Measurements from ENCODE around the gene LRIG1. TPM values are rescaled to one million over a fixed set of nuclear protein-coding genes. Genes with fewer than 3 reads are reported as not detected.

The LRIG1 gene
- total RNA-seq, 1 donor from 2014 or later = 30.2 TPM

GRCh38 chr3:66396161-66396760, 104.6 kb downstream of the LRIG1 start:
- H3K36me3 Mint-ChIP-seq (ENCODE audit: unreplicated experiment) = peaks cover 13% of the 10 kb centered on the region
- H3K9me3 Mint-ChIP-seq (ENCODE audit: unreplicated experiment) = peaks cover 9% of the 10 kb centered on the region
- peaks cover 24% of the 10 kb centered on the region for H3K4me1 Mint-ChIP-seq (ENCODE audit: low read depth, unreplicated experiment)
- TF ChIP-seq CTCF (IDR thresholded peaks at IDR 0.05; ENCODE audit: partially characterized antibody, unreplicated experiment) = no peak
- H3K4me3 Mint-ChIP-seq (ENCODE audit: unreplicated experiment) = no peak overlapping the region
- peaks cover 10% of the 10 kb centered on the region for H3K27me3 Mint-ChIP-seq (ENCODE audit: unreplicated experiment)
- no peak for DNase-seq
- peak overlapping the region; percentile 17 for H3K27ac Mint-ChIP-seq (ENCODE audit: unreplicated experiment)

- Mint-ChIP-seq H3K4me3 (ENCODE audit: unreplicated experiment) (no peak overlapping the region), H3K9me3 (ENCODE audit: unreplicated experiment) (peaks cover 6% of the 10 kb centered on the region), H3K27me3 (ENCODE audit: unreplicated experiment) (peaks cover 8% of the 10 kb centered on the region), H3K4me1 (ENCODE audit: low read depth, unreplicated experiment) (peaks cover 19% of the 10 kb centered on the region), H3K36me3 (ENCODE audit: unreplicated experiment) (peaks cover 13% of the 10 kb centered on the region), H3K27ac (ENCODE audit: unreplicated experiment) (no peak overlapping the region)
- TF ChIP-seq CTCF (IDR thresholded peaks at IDR 0.05; ENCODE audit: partially characterized antibody, unreplicated experiment) = no peak
- no peak for DNase-seq
Measured at GRCh38 chr3:66395635-66396034, 105.2 kb downstream of the LRIG1 start.

- no peak for DNase-seq
- Mint-ChIP-seq H3K9me3 (ENCODE audit: unreplicated experiment) (peaks cover 6% of the 10 kb centered on the region), H3K4me1 (ENCODE audit: low read depth, unreplicated experiment) (peaks cover 19% of the 10 kb centered on the region), H3K4me3 (ENCODE audit: unreplicated experiment) (no peak overlapping the region), H3K36me3 (ENCODE audit: unreplicated experiment) (peaks cover 13% of the 10 kb centered on the region), H3K27ac (ENCODE audit: unreplicated experiment) (no peak overlapping the region), H3K27me3 (ENCODE audit: unreplicated experiment) (peaks cover 8% of the 10 kb centered on the region)
- TF ChIP-seq CTCF (IDR thresholded peaks at IDR 0.05; ENCODE audit: partially characterized antibody, unreplicated experiment) = no peak
Measured at GRCh38 chr3:66394753-66395249, 106.0 kb downstream of the LRIG1 start.

GRCh38 chr3:66394019-66394752, 106.6 kb downstream of the LRIG1 start:
- Mint-ChIP-seq H3K4me1 (ENCODE audit: low read depth, unreplicated experiment) (peaks cover 17% of the 10 kb centered on the region), H3K27me3 (ENCODE audit: unreplicated experiment) (peaks cover 8% of the 10 kb centered on the region), H3K4me3 (ENCODE audit: unreplicated experiment) (no peak overlapping the region), H3K27ac (ENCODE audit: unreplicated experiment) (no peak overlapping the region), H3K36me3 (ENCODE audit: unreplicated experiment) (peaks cover 13% of the 10 kb centered on the region), H3K9me3 (ENCODE audit: unreplicated experiment) (peaks cover 6% of the 10 kb centered on the region)
- no peak for DNase-seq
- no peak for TF ChIP-seq CTCF (IDR thresholded peaks at IDR 0.05; ENCODE audit: partially characterized antibody, unreplicated experiment)
